Rectal smooth muscle tissue (tissue), 1 donor: ENCODE measurements around the gene TNNI3K.

Experiments used
- H3K27ac ChIP-seq: one replicate; pipeline ENCODE4 v1.7.0; 2013; ENCODE audit warnings: low read depth, low read length, inconsistent platforms
- H3K27me3 ChIP-seq: one replicate; pipeline ENCODE4 v1.7.0; 2013; ENCODE audit warnings: low read length; ENCODE audit not compliant: control insufficient read depth, insufficient read depth
- H3K36me3 ChIP-seq: one replicate; pipeline ENCODE4 v1.7.0; 2013; ENCODE audit warnings: low read length; ENCODE audit not compliant: control insufficient read depth, insufficient read depth
- H3K4me1 ChIP-seq: one replicate; pipeline ENCODE4 v1.7.0; 2013; ENCODE audit warnings: low read length; ENCODE audit not compliant: control insufficient read depth, insufficient read depth
- H3K4me3 ChIP-seq: one replicate; pipeline ENCODE4 v1.7.0; 2013; ENCODE audit warnings: low read length
- H3K9ac ChIP-seq: one replicate; pipeline ENCODE4 v1.7.0; 2013; ENCODE audit warnings: low read length

TNNI3K gene

DNA sequence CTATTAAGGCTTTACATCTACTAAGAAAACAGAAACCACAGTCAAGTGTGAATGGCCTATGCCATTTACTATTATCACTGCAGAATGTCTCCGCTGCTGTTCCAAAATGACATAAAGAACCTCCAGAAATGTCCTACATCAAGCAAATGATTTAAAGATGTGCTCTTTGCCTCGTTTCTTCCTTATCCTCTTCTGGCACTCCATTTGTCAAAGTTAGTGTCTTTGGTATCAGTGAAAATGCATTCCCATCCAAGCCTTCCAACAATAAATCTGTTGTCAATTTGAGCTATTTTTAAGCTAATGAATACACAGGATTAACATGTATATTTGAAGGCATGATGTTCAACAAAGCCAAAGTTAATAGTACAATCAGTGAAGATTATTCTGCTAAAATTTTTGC is 171.6 kb downstream of the TNNI3K start:
- no peaks in the 10 kb centered on the region for H3K36me3 ChIP-seq

DNA sequence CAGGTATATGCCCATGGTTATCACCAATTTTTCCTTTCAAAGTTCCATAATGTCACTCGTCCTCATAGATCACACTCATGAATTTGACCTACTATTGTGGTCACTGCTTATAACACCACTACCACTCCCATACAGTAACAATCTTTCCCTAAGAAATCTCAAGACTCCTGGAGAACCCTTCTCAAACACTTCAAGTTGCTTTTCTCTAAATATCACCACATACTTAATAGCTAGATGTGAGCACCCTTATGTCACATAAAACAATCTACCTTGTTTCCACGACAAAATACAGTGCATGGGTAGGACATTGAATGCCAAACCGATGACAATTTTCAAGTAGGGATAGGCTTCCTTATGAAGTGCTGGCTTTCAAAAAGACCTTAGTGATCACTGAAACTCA is 172.7 kb downstream of the TNNI3K start:
- H3K27ac ChIP-seq, result no peak overlapping the region
- no peaks in the 10 kb centered on the region for H3K27me3 ChIP-seq
- H3K9ac ChIP-seq, result no peak overlapping the region
- H3K4me1 ChIP-seq, result no peaks in the 10 kb centered on the region
- H3K4me3 ChIP-seq, result no peak overlapping the region
- no peaks in the 10 kb centered on the region for H3K36me3 ChIP-seq

More for the DNA sequence above, 171.6 kb downstream of the TNNI3K start:
- Histone ChIP-seq H3K4me1 (no peaks in the 10 kb centered on the region), H3K27ac (no peak overlapping the region), H3K9ac (no peak overlapping the region), H3K27me3 (no peaks in the 10 kb centered on the region), H3K4me3 (no peak overlapping the region)

DNA sequence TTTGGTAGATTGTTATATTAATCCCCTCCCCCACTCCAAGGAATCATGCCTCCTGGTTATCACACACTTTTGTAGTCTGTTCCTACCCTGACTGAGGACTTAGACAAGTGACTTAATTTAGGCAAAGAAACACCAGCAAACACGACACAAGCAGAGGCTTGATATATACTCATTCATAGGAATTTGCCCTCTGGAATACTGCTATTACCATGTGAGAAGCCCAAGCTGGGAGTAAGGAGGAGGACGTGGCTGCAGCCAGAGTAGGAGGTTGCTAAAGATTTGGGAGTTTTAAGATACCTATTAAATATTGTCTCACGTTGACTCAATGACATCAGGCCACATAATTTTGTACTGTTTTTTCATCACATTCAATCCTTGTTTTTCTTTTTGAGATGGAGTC is 177.1 kb downstream of the TNNI3K start:
- Histone ChIP-seq H3K27me3 (no peaks in the 10 kb centered on the region), H3K4me1 (no peaks in the 10 kb centered on the region), H3K9ac (no peak overlapping the region), H3K27ac (no peak overlapping the region), H3K36me3 (no peaks in the 10 kb centered on the region), H3K4me3 (no peak overlapping the region)

DNA sequence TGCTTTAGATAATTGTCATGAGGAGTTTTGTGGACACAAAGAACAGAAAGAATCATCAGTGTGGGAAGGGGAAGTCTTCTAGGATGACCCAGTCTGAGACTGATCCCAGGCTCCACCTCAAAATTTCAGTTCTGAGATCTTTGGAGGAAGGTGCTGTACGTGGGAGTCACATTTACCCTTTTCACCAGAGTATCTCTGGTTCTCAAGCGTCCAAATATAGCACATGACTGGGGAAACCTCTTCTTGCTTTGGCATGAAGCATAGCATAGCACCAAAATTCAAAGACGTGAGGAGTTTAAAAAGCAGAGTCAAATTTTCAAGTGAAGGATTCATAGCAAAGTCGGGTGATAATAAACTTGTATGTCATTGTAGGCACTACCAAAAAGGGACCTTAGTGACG is 180.7 kb downstream of the TNNI3K start:
- Histone ChIP-seq H3K4me3 (no peak overlapping the region), H3K4me1 (no peaks in the 10 kb centered on the region), H3K27ac (no peak overlapping the region), H3K9ac (no peak overlapping the region), H3K27me3 (no peaks in the 10 kb centered on the region), H3K36me3 (no peaks in the 10 kb centered on the region)

DNA sequence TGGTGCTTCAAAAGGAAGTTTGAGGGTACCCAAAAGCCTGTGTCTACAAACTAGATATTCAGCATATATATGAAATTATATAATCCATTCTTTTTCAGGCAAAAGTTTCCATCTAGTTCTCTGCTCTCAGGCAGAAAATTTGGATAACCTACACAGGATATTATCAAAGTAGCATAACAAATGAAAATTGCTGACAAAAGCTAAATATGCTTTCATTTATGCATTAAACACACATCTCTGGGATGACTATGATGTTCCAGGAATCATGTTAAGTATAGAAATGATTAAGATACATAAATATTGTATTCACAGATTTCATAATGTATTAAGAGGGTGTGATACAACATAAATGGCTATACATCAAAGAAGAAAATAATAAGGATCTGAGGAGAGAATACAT is 184.4 kb downstream of the TNNI3K start:
- Histone ChIP-seq H3K36me3 (no peaks in the 10 kb centered on the region), H3K27me3 (no peaks in the 10 kb centered on the region), H3K27ac (no peak overlapping the region), H3K4me3 (no peak overlapping the region), H3K4me1 (no peaks in the 10 kb centered on the region), H3K9ac (no peak overlapping the region)

DNA sequence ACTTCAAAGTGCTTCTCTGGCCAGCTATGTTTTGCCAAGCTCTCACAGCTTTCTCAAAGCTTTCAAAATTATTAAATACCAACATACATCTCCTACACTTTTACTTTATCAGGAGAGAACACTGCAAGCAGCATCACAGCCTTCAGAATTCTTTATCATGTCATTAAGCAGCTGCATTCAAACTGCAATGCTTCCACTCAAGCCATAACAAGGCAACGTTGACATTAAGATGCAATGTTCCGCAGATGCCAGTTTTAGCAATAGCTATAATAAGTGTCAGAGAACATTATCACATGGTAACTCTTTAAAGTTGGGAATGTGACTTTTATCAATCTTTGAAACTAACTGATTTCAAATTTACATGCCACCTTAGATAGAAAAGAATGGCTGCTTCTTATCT is 185.3 kb downstream of the TNNI3K start:
- Histone ChIP-seq H3K27ac (no peak overlapping the region), H3K4me3 (no peak overlapping the region), H3K27me3 (no peaks in the 10 kb centered on the region), H3K36me3 (no peaks in the 10 kb centered on the region), H3K4me1 (no peaks in the 10 kb centered on the region), H3K9ac (no peak overlapping the region)

DNA sequence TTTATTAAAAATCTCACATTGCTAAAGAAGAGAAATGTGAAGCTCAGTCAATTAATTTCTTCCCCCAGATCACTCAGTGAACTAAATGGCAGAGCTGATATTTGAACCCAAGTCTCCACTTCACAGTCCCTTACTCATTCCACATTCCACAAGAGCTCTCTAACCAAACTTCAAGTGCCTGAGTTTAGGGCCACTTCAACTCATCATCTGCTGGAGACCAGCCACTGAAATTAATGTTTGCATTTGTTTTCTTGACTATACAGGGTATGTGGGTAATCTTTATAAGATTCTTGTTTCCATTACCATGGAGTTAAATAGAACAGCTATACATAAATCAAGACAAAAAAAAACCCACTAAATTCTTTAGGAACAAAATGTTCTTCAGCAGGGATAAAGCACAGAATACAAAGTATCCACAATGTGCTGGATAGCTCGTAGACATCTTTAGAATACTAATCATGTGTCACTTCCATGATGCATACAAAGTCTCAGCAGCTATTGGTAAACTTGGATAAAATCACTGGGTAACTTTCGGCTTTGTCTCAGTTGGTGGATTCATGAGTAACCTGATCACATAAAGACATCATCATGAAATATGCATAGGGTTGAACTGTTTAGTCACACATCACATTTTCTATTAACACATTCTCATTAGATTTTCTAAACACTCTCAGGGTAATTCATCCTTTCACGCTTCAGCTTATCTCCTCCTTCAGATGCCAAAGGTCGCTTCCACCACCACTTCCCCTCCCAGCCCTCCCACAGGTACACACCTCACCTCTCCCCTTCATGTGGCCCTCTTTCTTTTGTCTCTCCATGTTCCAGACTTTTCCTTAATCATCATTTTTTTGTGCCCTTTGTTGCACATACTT is 187.5 kb downstream of the TNNI3K start:
- Histone ChIP-seq H3K4me1 (peaks cover 2% of the 10 kb centered on the region), H3K36me3 (no peaks in the 10 kb centered on the region), H3K27me3 (no peaks in the 10 kb centered on the region), H3K27ac (no peak overlapping the region), H3K9ac (no peak overlapping the region), H3K4me3 (no peak overlapping the region)

DNA sequence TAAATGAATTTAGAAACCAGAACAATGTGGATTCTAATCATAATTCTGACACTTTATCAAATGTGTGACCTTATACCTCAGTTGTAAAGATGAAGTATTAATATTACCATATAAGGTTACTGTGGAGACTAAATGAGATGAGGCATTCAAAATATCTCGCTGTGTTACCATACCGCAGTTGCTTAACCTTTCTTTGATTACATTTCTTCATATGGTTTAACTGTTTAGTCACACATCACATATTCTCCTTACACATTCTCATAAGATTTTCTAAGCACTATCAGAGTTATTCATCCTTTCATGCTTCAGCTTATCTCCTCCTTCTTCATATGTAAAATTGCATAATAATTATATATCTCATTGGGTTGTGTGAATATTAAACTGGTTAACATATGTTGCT is 188.3 kb downstream of the TNNI3K start:
- peaks cover 2% of the 10 kb centered on the region for H3K4me1 ChIP-seq
- H3K27me3 ChIP-seq, result no peaks in the 10 kb centered on the region
- H3K36me3 ChIP-seq, result no peaks in the 10 kb centered on the region
- no peak overlapping the region for H3K27ac ChIP-seq
- no peak overlapping the region for H3K9ac ChIP-seq
- no peak overlapping the region for H3K4me3 ChIP-seq

DNA sequence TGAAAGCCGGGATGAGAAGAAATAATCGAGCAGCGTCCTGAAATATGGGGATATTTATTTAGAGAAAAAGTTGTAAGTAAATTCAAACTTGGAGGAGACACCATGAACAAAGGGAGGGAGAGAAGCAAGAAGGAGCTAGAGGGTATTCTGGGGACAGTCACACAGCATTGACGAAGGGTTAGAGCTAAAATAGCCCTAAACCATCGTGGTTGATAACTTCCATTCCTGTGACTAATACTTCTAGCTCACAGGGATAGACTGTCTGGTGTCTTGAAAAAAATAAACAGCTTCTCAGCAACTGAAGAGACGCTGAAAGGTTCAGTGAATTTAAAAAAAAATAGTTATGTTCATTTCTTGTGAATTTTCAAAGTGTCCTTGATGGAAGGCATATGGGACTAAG is 190.5 kb downstream of the TNNI3K start:
- no peak overlapping the region for H3K4me3 ChIP-seq

DNA sequence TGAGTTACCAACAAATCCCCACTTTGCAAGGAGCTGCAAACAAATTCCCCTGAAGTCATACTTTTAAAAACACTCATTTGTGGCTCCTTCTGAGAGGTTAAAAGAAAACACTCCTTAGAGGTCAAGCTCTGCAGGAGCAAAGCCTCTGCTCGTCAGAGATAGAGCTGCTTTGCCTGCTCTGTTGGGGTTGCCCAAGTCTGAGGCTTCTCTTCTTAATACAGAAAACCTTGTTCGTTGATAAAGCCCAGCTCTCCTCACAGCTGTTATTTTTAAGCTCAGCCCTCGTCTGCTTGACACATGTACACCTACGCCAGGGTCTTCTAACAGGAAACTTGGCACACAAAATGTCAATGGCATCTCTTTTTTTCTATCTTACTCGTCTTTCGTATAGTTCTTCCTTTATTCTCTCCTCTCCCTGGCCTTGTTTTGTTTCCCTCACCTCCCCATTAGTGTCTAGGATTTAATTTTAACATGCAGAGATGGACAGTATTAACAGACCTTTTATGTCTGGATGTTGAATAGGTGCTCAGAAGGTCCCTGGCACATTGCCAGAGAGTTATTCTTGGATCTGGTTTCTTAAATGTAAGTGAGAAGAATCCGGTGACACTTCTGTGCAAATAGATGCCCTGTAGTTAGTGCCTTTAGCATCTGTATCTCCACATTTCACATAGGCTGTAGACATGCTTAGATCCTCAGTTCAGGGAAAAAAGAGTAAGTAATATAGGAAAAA is 191.2 kb downstream of the TNNI3K start:
- Histone ChIP-seq H3K36me3 (no peaks in the 10 kb centered on the region), H3K4me1 (peaks cover 2% of the 10 kb centered on the region), H3K27ac (no peak overlapping the region), H3K27me3 (no peaks in the 10 kb centered on the region), H3K4me3 (no peak overlapping the region), H3K9ac (no peak overlapping the region)

More for the DNA sequence above, 190.5 kb downstream of the TNNI3K start:
- H3K9ac ChIP-seq, result no peak overlapping the region
- H3K4me1 ChIP-seq, result peaks cover 2% of the 10 kb centered on the region
- no peaks in the 10 kb centered on the region for H3K36me3 ChIP-seq
- H3K27me3 ChIP-seq, result no peaks in the 10 kb centered on the region
- H3K27ac ChIP-seq, result no peak overlapping the region

DNA sequence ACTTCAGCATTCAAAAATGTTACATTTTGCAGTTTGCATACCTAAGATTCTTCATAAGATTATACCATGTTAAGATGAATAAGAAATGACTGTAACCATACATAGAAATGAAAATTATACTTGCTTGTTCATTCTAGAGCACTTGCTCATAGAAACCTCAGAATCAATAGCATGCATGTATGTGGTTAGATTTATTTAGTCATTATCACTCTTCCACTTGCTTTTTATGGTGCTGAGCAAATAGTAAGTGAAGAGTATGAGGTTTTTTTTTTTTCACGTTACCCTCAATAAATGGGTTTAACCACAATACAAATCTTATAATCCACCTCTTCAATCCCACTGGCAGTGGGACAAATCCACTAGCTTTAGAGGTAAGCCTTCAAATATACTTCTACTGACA is 192.5 kb downstream of the TNNI3K start:
- H3K4me3 ChIP-seq, result no peak overlapping the region
- H3K27me3 ChIP-seq, result no peaks in the 10 kb centered on the region
- H3K36me3 ChIP-seq, result no peaks in the 10 kb centered on the region
- no peak overlapping the region for H3K9ac ChIP-seq
- no peak overlapping the region for H3K27ac ChIP-seq
- H3K4me1 ChIP-seq, result peaks cover 2% of the 10 kb centered on the region

DNA sequence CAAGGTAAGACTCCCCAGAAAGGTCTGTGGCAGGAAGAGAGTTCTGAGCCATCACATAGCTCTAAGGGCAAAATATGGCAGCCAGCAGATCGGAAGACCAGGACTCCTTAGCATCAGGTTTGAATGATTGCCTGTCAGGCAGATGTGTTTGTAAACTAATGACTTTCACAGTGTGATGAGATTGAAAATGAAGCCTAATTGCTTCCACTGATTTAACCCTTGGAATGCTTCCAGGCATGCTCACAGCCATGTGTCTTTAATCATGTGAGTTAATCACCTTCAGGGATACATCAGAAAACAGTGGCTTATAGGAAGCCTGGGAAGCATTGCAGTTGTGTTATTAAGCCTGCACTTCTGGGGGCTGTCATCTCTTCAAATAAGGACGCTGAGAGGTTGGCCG is 194.4 kb downstream of the TNNI3K start:
- Histone ChIP-seq H3K27me3 (no peaks in the 10 kb centered on the region), H3K36me3 (no peaks in the 10 kb centered on the region), H3K9ac (no peak overlapping the region), H3K4me3 (no peak overlapping the region), H3K27ac (no peak overlapping the region), H3K4me1 (peaks cover 2% of the 10 kb centered on the region)
